Measurements from ENCODE around the gene ZNF436.
"Not testable (repeated sequence)": the region's sequence is repeated elsewhere in the genome, so short reads cannot be mapped to it uniquely, and the experiment has no call there.

The ZNF436 gene

GRCh38 chr1:23376890-23377811, 7.5 kb upstream of the ZNF436 start:
- no peaks in the 10 kb centered on the region for H3K36me3 ChIP-seq
- TF ChIP-seq CTCF (IDR thresholded peaks at IDR 0.05; ENCODE audit: low read depth, low read length) = no peak
- no peaks in the 10 kb centered on the region for H3K4me1 ChIP-seq
- no peaks in the 10 kb centered on the region for H3K27me3 ChIP-seq
- no peak overlapping the region for H3K4me3 ChIP-seq (ENCODE audit: low read depth, low read length)
- H3K9me3 ChIP-seq = no peaks in the 10 kb centered on the region
- no peak for DNase-seq

- H3K36me3 ChIP-seq; H3K4me3 ChIP-seq (ENCODE audit: low read depth, low read length); H3K27me3 ChIP-seq; H3K4me1 ChIP-seq; DNase-seq; H3K9me3 ChIP-seq: not testable (repeated sequence)
Measured at GRCh38 chr1:23374079-23374735, 4.6 kb upstream of the ZNF436 start.

DNA sequence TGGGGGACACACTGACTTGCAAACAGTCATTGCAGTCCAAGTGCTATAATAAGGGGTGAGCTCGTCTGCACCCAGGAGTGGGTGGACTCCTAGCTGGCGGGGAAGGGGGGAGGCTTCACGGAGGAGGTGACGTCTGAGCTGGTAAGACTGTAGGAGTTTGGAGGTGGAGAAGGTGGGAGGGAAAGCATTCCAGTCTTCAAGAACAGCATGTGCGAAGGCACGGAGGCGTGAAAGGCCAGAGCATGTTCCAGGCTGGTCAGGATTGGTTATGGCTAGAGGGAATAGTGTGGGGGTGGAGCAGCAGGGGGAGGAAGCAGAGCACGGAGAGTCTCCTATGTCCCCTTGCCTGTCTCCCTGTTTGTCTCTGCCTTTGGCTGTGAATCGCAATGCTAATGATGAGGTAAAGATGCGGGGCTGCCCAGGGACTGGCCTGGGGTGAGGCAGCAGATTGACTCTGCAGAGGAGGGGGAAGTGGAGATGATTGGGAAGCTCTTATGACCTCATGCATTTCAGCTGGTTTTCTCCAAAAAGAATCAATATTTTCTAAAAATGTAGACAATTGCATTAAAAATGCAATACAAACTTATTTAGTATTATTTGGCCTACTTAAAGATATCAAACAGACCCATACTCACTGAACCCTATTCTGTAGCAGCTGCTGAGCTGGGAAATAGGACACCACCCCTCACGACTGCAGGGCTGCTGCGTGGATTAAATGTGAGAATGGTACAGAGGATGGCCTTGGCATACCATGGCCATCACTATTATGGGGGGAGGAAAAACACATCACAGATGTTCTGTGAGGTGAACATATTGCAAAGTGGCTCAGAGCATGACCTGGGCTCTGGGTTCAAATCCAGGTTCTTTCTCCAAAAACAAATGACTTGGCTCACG, 2.6 kb upstream of the ZNF436 start:
- H3K9me3 ChIP-seq = no peaks in the 10 kb centered on the region
- peaks cover 9% of the 10 kb centered on the region for H3K4me1 ChIP-seq
- no peak for TF ChIP-seq CTCF (IDR thresholded peaks at IDR 0.05; ENCODE audit: low read depth, low read length)
- no peaks in the 10 kb centered on the region for H3K36me3 ChIP-seq
- no peak overlapping the region for H3K4me3 ChIP-seq (ENCODE audit: low read depth, low read length)
- DNase-seq = no peak
- H3K27me3 ChIP-seq = no peaks in the 10 kb centered on the region

DNA sequence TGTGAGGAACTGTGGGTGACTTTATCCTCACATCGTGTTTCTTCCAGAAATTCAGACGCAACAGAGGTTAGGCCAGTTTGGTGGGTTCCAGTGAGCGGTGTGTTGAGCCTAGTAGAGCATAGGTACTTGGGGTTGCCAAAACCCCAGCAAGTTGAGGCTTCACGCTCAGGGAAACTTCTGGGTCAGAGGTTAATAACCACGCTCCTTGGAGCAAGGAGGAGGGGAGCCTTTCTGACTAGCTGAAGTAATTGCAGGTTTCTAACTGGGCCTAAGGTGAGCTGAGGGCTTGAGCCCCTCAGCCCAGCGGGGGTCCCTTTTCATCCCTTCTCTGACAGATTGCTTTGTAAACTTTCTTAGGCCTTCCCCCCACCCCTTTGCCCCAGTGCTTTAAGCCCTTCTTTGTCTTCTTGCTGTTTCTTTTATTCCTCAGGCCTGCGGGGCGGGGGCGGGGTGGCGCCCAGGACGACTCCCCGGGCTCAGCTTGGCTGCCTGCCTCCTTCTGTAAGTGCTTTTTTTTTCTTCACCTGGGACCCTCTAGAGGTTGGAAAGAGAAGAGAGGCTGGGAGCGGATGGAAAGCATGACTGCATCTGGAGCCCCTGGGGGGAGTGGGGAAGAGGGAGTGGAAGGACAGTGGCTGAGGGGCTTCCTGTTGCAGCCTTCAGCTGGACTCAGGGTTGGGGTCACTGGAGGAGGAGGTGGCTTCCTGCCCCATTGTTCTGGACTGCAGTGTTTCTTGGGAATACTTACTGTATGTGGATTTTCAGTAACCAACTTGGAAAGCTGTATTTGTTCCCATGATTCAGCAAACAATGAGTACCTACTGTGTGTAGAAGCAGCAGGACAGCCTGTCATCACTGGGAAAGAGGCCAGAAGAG, 1.3 kb upstream of the ZNF436 start:
- Histone ChIP-seq H3K4me3 (ENCODE audit: low read depth, low read length) (peak overlapping the region; percentile 94; the same call in 1 of the 2 replicates), H3K4me1 (peaks cover 9% of the 10 kb centered on the region), H3K36me3 (peaks cover 4% of the 10 kb centered on the region; the same call in 1 of the 2 replicates), H3K27me3 (no peaks in the 10 kb centered on the region), H3K9me3 (no peaks in the 10 kb centered on the region)
- 0 out of 2 replicates have a peak, but pooled peaks have one; percentile 17 for TF ChIP-seq CTCF (IDR thresholded peaks at IDR 0.05; ENCODE audit: low read depth, low read length)
- peak; percentile 10 for DNase-seq

DNA sequence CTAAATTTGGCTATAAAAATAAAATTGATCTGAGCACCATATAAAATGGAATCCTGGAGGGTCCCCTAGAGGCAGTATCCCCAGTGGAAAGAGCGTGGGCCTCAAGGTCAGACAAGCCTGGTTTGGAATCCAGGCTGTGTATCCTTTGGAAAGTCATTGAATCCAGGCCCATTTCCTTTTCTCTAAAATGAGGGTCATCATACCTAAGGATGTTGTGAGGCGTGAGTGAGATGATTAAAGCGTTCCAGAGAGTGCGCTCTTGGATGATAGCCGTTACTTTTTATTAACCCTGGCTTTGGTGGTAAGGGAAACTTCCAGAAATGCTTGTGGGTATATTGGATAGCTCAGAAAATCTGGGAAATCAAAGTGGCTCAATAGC, 683 bp upstream of the ZNF436 start:
- H3K27me3 ChIP-seq = no peaks in the 10 kb centered on the region
- DNase-seq = no peak
- no peaks in the 10 kb centered on the region for H3K9me3 ChIP-seq
- TF ChIP-seq CTCF (IDR thresholded peaks at IDR 0.05; ENCODE audit: low read depth, low read length) = no peak
- peaks cover 4% of the 10 kb centered on the region; the same call in 1 of the 2 replicates for H3K36me3 ChIP-seq
- peaks cover 9% of the 10 kb centered on the region for H3K4me1 ChIP-seq
- H3K4me3 ChIP-seq (ENCODE audit: low read depth, low read length) = peak overlapping the region; percentile 94
